ENCODE results near the gene ZNF764.
"Not testable (repeated sequence)": the region's sequence is repeated elsewhere in the genome, so short reads cannot be mapped to it uniquely, and the experiment has no call there.

The ZNF764 gene

DNA sequence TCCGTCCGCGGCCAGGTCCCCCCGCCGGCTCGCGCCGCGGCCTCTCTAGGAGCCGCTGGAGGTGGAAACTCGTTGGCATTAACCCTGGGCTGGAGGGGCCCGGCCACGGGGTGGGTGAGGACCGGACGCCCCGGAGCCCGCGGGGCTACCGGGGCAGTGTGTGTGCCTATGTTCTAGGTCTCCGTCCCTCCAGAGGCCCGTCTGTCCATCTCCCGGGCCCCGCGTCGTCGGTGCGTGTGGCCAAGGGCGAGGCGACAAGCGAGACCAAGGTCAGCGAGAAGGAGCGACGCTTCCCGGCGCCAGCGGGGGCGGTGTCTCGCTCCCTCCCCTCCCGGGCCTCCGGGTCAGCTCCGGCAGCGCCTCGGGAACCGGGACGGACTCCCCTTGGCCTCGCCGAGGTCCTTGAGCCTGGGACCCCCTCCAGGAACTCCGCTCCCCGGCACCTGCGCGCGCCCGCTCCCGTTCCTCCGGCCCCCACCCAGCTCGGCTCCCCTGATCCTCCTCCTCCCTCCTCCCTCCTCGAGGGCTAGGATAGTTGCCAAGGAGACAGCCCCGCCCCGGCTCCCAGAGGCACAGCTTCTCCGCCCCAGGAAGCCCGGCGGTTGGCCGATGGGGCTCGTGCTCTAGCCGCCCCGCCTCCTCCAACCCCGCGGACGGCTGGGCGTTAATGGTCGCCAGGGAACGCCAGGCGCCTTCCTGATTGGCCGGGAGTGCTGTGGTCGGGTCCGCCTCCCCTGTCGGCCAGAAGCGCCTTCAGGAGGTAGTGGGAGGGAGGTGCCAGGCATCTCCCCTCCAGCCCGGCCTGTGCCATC is 31.1 kb downstream of the ZNF764 start:
- Histone ChIP-seq H3K27ac (ENCODE audit: low read depth, low read length) (peak overlapping the region; percentile 99), H3K27me3 (ENCODE audit: control insufficient read depth, insufficient read depth, low read length) (no peaks in the 10 kb centered on the region), H3K4me3 (ENCODE audit: low read length) (peak overlapping the region; percentile 93), H3K9ac (ENCODE audit: low read length) (peak overlapping the region; percentile 84), H3K36me3 (ENCODE audit: control insufficient read depth, insufficient read depth, low read length) (peaks cover 4% of the 10 kb centered on the region), H3K4me1 (ENCODE audit: control insufficient read depth, insufficient read depth, low read length) (peaks cover 10% of the 10 kb centered on the region)

DNA sequence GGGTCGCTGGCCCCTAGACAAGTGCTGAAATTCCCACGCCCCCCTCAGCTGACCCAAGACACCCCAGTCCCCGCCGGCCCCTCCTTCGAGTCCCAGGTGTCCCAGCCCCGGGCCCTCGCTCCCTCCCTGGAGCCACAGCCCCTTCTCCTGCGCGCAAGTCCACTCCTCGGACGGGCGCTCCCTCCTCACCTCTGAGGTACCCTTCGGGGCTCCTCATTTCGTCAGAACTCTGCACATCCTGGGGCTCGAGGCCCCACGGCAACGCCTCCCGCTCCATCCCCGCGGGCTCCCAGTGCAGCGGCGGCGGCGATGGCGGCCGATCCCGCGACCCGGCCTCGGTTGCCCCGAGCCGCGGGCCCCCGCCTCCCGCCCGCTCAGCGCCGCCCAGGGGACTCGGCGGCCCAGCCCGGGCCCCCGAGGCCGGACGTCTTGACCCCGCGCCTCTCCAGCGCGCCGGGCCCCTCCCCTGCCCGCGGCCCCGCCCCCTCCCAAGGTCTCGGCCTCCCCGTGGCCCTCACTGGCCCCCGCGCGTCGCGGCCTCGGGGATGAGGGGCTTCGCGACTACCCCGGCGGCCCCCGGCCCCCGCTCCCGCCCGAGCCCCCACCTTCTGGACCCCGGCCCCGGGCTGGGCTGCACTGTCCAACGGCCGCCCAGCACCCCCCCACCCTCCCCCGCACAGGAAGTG is 31.9 kb downstream of the ZNF764 start, which contains the start of gene ZNF768:
Gene ZNF768, minus strand, starts transcription at position 430 of the 686 bp plus-strand sequence. Its CDS starts 153 bp downstream, at position 277.
- Histone ChIP-seq H3K36me3 (ENCODE audit: control insufficient read depth, insufficient read depth, low read length) (peaks cover 4% of the 10 kb centered on the region), H3K4me1 (ENCODE audit: control insufficient read depth, insufficient read depth, low read length) (peaks cover 10% of the 10 kb centered on the region), H3K27me3 (ENCODE audit: control insufficient read depth, insufficient read depth, low read length) (no peaks in the 10 kb centered on the region), H3K27ac (ENCODE audit: low read depth, low read length) (peak within 1 kb of the TSS; percentile 99), H3K9ac (ENCODE audit: low read length) (peak within 1 kb of the TSS; percentile 84), H3K4me3 (ENCODE audit: low read length) (peak within 1 kb of the TSS; percentile 93)

DNA sequence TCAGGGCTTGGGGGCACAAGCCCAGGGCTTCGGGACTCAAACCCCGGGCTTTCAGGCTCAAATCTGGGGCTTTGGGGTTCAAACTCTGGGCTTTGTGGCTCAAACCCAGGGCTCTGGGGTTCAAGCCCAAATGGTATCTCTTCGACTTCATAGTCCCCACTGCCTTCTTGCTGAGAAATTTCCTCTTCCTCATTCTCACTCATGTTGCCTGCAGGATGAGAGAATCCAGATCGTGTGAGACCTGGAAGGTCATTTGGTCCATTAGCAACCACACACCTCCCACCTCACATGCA is 32.4 kb downstream of the ZNF764 start:
- H3K27ac ChIP-seq (ENCODE audit: low read depth, low read length), result peak overlapping the region; percentile 99
- H3K9ac ChIP-seq (ENCODE audit: low read length), result peak overlapping the region; percentile 82
- peaks cover 2% of the 10 kb centered on the region for H3K36me3 ChIP-seq (ENCODE audit: control insufficient read depth, insufficient read depth, low read length)
- peak overlapping the region; percentile 77 for H3K4me3 ChIP-seq (ENCODE audit: low read length)
- H3K4me1 ChIP-seq (ENCODE audit: control insufficient read depth, insufficient read depth, low read length), result peaks cover 10% of the 10 kb centered on the region
- no peaks in the 10 kb centered on the region for H3K27me3 ChIP-seq (ENCODE audit: control insufficient read depth, insufficient read depth, low read length)

DNA sequence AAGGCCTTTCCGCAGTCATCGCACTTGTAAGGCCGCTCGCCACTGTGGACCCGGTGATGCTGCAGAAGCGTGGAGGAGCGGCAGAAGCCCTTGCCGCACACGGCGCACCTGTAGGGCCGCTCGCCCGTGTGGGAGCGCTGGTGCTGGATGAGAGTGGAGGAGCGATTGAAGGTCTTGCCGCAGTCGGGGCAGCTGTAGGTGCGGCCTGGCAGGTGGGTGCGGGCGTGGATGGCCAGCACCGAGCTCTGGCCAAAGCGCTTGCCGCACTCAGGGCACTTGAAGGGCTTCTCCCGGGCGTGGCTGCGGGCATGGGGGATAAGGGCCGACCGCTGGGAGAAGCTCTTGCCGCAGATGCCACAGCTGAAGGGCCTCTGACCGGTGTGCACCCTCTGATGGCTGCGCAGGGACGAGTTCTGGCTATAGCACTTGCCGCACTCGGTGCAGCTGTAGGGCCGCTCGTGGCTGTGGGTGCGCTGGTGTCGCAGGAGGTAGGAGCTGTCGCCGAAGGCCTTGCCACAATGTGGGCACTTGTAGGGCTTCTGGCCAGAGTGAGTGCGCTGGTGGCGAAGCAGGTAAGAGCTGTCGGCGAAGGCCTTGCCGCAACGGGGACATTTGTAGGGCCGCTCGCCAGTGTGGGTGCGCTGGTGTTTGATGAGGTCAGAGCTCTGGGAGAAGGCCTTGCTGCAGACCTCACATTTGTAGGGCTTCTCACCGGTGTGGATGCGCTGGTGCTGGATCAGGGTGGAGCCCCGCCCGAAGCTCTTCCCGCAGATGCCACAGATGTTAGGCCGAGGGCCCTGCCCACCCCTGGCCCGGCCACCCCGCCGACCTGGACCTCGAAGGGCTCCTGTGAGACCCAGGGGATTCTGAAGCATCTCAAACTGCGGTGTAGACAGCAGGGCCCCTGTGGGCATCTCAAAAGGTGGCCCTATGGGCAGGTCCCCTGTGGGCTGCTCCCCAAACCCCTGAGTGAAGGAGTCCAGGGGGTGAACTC is 33.3 kb downstream of the ZNF764 start:
- Histone ChIP-seq H3K36me3 (ENCODE audit: control insufficient read depth, insufficient read depth, low read length) (peaks cover 2% of the 10 kb centered on the region), H3K27me3 (ENCODE audit: control insufficient read depth, insufficient read depth, low read length) (no peaks in the 10 kb centered on the region), H3K4me3 (ENCODE audit: low read length) (no peak overlapping the region), H3K27ac (ENCODE audit: low read depth, low read length) (no peak overlapping the region), H3K9ac (ENCODE audit: low read length) (no peak overlapping the region), H3K4me1 (ENCODE audit: control insufficient read depth, insufficient read depth, low read length) (peaks cover 10% of the 10 kb centered on the region)

DNA sequence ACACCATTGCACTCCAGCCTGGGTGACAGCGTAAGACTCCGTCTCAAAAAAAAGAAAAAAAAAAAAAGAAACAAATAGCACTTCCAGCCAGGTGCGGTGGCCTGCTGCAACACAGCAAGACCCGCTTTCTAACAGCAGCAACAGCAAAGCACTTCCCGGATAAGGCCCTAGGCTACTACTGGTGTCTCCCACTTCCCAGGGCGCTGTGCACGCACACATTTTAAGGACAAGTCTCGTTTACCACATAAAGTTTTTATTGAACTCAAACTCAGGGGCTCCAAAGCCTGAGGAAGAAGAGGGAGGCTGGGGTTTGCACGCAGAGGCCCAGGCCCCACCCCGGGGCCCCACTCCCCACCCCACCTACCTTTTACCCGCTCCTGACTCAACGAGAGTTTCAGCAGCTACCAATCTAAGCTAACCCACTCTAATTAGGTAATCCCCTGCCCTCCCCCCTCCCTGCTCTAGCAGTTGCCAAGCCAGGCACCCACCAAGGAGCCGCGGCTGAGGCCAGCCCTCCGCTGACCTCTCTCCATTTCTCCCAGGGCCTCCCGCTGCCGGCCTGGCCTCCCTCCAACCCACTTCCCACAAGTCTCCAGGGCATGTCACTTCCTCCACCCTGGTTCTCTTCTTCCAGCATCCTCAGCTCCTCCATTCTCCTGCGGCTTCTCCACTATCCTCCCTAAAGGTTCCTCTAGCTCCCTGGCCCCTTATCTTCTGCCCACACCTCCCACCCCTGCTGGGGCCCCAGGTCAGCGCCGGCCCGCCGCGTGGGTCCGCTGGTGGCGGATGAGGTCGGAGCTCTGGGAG is 34.2 kb downstream of the ZNF764 start:
- Histone ChIP-seq H3K9ac (ENCODE audit: low read length) (no peak overlapping the region), H3K4me1 (ENCODE audit: control insufficient read depth, insufficient read depth, low read length) (peaks cover 10% of the 10 kb centered on the region), H3K36me3 (ENCODE audit: control insufficient read depth, insufficient read depth, low read length) (peaks cover 2% of the 10 kb centered on the region), H3K27ac (ENCODE audit: low read depth, low read length) (no peak overlapping the region), H3K27me3 (ENCODE audit: control insufficient read depth, insufficient read depth, low read length) (no peaks in the 10 kb centered on the region), H3K4me3 (ENCODE audit: low read length) (no peak overlapping the region)

DNA sequence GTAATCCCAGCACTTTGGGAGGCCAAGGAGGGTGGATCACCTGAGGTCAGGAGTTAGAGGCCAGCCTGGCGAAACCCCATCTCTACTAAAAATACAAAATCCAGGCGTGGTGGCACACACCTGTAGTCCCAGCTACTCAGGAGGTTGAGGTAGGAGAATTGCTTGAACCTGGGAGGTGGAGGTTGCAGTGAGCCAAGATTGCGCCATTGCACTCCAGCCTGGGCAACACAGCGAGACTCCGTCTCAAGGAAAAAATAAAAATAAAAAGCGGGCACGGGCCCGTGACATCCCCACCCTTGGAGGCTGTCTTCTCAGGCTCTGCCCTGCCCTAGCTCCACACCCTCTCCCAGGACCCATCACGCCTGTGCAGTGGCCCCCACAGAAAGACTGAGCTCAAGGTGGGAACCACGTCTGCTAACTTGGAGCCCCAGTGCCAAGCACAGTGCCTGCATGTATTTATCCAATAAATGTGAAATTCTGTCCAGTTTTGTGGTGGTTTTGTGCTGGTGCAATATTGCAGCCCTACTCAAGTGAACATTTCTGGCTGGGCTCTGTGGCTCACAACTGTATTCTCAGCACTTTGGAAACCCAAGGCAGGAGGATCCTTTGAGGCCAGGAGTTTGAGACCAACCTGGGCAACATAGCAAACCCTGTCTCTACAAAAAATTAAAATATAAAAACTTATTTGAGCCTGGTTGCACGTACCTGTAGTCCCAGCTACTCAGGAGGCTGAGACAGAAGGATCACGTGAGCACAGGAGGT is 35.3 kb downstream of the ZNF764 start:
- not testable (repeated sequence) for H3K9ac ChIP-seq (ENCODE audit: low read length); H3K27ac ChIP-seq (ENCODE audit: low read depth, low read length); H3K36me3 ChIP-seq (ENCODE audit: control insufficient read depth, insufficient read depth, low read length); H3K27me3 ChIP-seq (ENCODE audit: control insufficient read depth, insufficient read depth, low read length); H3K4me3 ChIP-seq (ENCODE audit: low read length); H3K4me1 ChIP-seq (ENCODE audit: control insufficient read depth, insufficient read depth, low read length)

DNA sequence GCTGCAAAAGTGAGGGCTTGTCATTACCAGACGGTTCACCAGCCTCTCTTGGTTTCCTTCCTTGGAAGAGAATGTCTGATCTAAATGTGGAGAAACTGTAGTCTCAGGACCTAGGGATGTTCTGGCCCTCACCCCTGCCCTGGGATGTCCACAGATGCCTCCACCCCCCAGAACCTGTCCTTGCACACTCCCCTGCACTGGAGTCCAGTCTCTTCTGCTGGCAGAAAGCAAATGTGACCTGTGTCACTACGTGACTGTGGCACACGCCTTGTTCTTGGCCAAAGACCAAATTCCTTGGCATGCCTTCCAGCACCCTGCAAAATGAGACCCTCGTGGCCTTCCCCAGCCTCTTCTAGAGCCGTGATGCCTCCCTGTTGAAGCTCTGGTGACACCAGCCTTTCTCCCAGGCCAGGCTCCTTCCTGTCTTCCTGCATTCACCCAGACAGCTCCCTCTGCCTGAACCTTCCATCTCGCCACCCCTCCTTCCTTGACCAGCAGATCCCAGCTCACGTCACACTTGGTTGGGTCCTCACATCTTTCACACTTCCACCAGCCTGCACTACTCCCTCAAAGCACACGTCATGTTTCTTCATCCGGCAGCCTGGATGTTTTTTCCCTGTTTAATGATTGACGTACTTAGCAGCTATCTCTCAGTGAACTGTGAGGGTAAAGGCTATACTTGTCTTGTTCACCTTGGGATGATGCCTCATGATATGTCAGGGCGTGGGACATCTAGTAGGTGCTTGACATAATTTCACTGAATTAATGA is 36.1 kb downstream of the ZNF764 start:
- Histone ChIP-seq H3K27me3 (ENCODE audit: control insufficient read depth, insufficient read depth, low read length) (no peaks in the 10 kb centered on the region), H3K9ac (ENCODE audit: low read length) (no peak overlapping the region), H3K36me3 (ENCODE audit: control insufficient read depth, insufficient read depth, low read length) (peaks cover 2% of the 10 kb centered on the region), H3K4me1 (ENCODE audit: control insufficient read depth, insufficient read depth, low read length) (peaks cover 3% of the 10 kb centered on the region), H3K27ac (ENCODE audit: low read depth, low read length) (no peak overlapping the region), H3K4me3 (ENCODE audit: low read length) (no peak overlapping the region)

DNA sequence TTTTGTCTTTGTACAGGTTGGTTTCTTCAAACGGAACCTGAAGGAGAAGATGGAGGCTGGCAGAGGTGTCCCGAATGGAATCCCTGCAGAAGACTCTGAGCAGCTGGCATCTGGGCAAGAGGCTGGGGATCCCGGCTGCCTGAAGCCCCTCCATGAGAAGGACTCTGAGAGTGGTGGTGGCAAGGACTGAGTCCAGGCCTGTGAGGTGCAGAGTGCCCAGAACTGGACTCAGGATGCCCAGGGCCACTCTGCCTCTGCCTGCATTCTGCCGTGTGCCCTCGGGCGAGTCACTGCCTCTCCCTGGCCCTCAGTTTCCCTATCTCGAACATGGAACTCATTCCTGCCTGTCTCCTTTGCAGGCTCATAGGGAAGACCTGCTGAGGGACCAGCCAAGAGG is 36.7 kb downstream of the ZNF764 start:
- Histone ChIP-seq H3K9ac (ENCODE audit: low read length) (no peak overlapping the region), H3K27me3 (ENCODE audit: control insufficient read depth, insufficient read depth, low read length) (no peaks in the 10 kb centered on the region), H3K27ac (ENCODE audit: low read depth, low read length) (no peak overlapping the region), H3K36me3 (ENCODE audit: control insufficient read depth, insufficient read depth, low read length) (peaks cover 2% of the 10 kb centered on the region), H3K4me3 (ENCODE audit: low read length) (no peak overlapping the region), H3K4me1 (ENCODE audit: control insufficient read depth, insufficient read depth, low read length) (peaks cover 3% of the 10 kb centered on the region)

DNA sequence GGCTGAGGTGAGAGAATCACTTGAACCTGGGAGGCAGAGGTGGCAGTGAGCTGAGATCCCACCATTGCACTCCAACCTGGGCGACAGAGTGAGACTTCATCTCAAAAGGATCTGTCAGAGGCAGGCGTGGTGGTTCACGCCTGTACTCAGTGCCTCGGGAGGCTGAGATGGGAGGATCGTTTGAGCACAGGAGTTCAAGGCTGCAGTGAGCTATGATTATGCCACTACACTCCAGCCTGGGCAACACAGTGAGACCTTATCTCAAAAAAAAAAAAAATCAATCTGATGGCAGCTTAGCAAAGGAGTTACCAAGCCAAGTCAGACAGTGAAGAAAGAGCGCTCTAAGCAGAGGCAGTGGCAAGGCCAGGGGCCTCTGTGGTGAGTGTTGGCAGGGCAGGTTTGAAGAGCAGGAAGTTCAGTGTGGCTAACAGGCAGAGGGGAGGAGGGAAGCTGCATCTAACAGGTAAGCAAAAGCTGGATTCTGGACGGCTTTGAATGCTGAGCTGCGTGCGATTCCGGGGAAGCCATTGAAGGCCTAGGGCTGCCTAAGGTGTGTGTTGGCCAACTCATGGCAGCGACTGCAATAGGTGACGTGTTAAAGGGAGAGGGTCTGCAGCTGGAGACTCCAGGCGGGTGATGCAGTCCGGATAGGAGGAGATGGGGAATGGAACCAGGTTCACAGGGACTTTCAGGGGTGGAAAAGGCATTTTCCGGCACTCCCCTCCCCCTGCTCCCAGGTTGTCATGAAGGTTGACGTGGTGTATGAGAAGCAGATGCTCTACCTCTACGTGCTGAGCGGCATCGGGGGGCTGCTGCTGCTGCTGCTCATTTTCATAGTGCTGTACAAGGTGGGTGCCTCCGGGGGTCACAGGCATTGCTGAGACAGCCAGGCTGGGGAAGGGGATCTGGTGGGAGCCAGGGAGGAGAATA is 38.8 kb downstream of the ZNF764 start:
- H3K4me3 ChIP-seq (ENCODE audit: low read length), result no peak overlapping the region
- H3K36me3 ChIP-seq (ENCODE audit: control insufficient read depth, insufficient read depth, low read length), result peaks cover 2% of the 10 kb centered on the region
- H3K9ac ChIP-seq (ENCODE audit: low read length), result no peak overlapping the region
- H3K27me3 ChIP-seq (ENCODE audit: control insufficient read depth, insufficient read depth, low read length), result no peaks in the 10 kb centered on the region
- H3K27ac ChIP-seq (ENCODE audit: low read depth, low read length), result no peak overlapping the region
- H3K4me1 ChIP-seq (ENCODE audit: control insufficient read depth, insufficient read depth, low read length), result no peaks in the 10 kb centered on the region

DNA sequence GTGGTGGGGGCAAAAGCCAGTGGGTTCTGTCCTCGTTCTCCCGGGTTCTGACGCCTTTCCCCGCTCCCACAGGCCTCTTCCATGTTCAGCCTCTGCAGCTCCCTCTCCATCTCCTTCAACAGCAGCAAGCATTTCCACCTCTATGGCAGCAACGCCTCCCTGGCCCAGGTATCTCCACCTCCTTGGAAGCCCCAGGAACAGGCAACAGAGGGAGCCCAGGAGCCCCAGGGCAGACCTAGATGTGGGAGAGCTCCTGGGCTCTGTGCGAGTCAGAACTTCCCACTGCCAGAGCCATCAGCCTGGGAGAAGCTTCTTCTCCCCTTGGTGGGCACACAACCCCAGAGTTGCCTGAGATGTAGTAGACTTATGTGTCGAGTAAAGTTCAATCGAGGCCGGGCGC is 39.6 kb downstream of the ZNF764 start:
- H3K4me1 ChIP-seq (ENCODE audit: control insufficient read depth, insufficient read depth, low read length), result no peaks in the 10 kb centered on the region
- H3K36me3 ChIP-seq (ENCODE audit: control insufficient read depth, insufficient read depth, low read length), result peaks cover 2% of the 10 kb centered on the region
- no peaks in the 10 kb centered on the region for H3K27me3 ChIP-seq (ENCODE audit: control insufficient read depth, insufficient read depth, low read length)
- no peak overlapping the region for H3K9ac ChIP-seq (ENCODE audit: low read length)
- no peak overlapping the region for H3K27ac ChIP-seq (ENCODE audit: low read depth, low read length)
- H3K4me3 ChIP-seq (ENCODE audit: low read length), result no peak overlapping the region

All from rectal smooth muscle tissue (tissue), 1 donor.